H9 (cell line): Measurements from ENCODE around the gene ZNF133. TPM values are rescaled to one million over a fixed set of nuclear protein-coding genes. Genes with fewer than 3 reads are reported as not detected.

ENCODE experiments used
- DNase-seq: peaks from one replicate; pipeline ENCODE4 v3.0.0-alpha.2; 2017
- H2AFZ ChIP-seq: one replicate; pipeline ENCODE4 v1.6.1; 2013; ENCODE audit warnings: mild to moderate bottlenecking, low read length, control low read depth, moderate library complexity
- H2AK5ac ChIP-seq: 2 replicates; pipeline ENCODE4 v1.6.1; 2013; ENCODE audit warnings: low read length, control low read depth, mixed read lengths; ENCODE audit not compliant: insufficient read length
- H2BK120ac ChIP-seq: one replicate; pipeline ENCODE4 v1.6.1; 2013; ENCODE audit warnings: low read depth, mild to moderate bottlenecking, low read length, control low read depth, inconsistent platforms; ENCODE audit not compliant: poor library complexity, severe bottlenecking
- H2BK12ac ChIP-seq: 2 replicates; pipeline ENCODE4 v1.6.1; 2013; ENCODE audit warnings: low read length, control low read depth, mixed read lengths, low read depth; ENCODE audit not compliant: insufficient read length
- H2BK15ac ChIP-seq: 2 replicates; pipeline ENCODE4 v1.6.1; 2013; ENCODE audit warnings: low read depth, low read length, control low read depth
- H2BK20ac ChIP-seq: one replicate; pipeline ENCODE4 v1.6.1; 2013; ENCODE audit warnings: low read depth, mild to moderate bottlenecking, low read length, control low read depth, inconsistent platforms; ENCODE audit not compliant: poor library complexity, severe bottlenecking
- H2BK5ac ChIP-seq: 2 replicates; pipeline ENCODE4 v1.6.1; 2013; ENCODE audit warnings: low read length, control low read depth, mixed read lengths; ENCODE audit not compliant: insufficient read length
- H3K14ac ChIP-seq: 2 replicates; pipeline ENCODE4 v1.6.1; 2013; ENCODE audit warnings: low read length, control low read depth; ENCODE audit not compliant: insufficient read depth
- H3K18ac ChIP-seq: 2 replicates; pipeline ENCODE4 v1.6.1; 2013; ENCODE audit warnings: low read depth, mild to moderate bottlenecking, mixed read lengths, low read length, control low read depth; ENCODE audit not compliant: insufficient read length
- H3K23ac ChIP-seq: 2 replicates; pipeline ENCODE4 v1.6.1; 2013; ENCODE audit warnings: low read length, control low read depth, mixed read lengths, low read depth; ENCODE audit not compliant: insufficient read length
- H3K23me2 ChIP-seq: 2 replicates; pipeline ENCODE4 v1.6.1; 2013; ENCODE audit warnings: low read depth, mild to moderate bottlenecking, mixed read lengths, low read length, control low read depth; ENCODE audit not compliant: insufficient read length, poor library complexity, severe bottlenecking
- H3K27ac ChIP-seq: 2 replicates; pipeline ENCODE4 v1.5.1; 2013; ENCODE audit warnings: low read length, control low read depth, mixed read lengths, low read depth; ENCODE audit not compliant: insufficient read length
- H3K27me3 ChIP-seq: 2 replicates; pipeline ENCODE4 v1.6.1; 2013; ENCODE audit warnings: low read length, control low read depth, inconsistent platforms; ENCODE audit not compliant: insufficient read depth
- H3K4ac ChIP-seq: 2 replicates; pipeline ENCODE4 v1.6.1; 2013; ENCODE audit warnings: low read depth, mild to moderate bottlenecking, control low read depth, inconsistent platforms, low read length, moderate library complexity
- H3K4me1 ChIP-seq: 2 replicates; pipeline ENCODE4 v1.6.1; 2013; ENCODE audit warnings: low read length, control low read depth, inconsistent platforms; ENCODE audit not compliant: insufficient read depth
- H3K4me2 ChIP-seq: 2 replicates; pipeline ENCODE4 v1.6.1; 2013; ENCODE audit warnings: low read length, control low read depth, mixed read lengths; ENCODE audit not compliant: insufficient read length, insufficient read depth
- H3K56ac ChIP-seq: 2 replicates; pipeline ENCODE4 v1.6.1; 2013; ENCODE audit warnings: low read depth, mild to moderate bottlenecking, mixed read lengths, low read length, control low read depth; ENCODE audit not compliant: insufficient read length
- H3K79me1 ChIP-seq: 2 replicates; pipeline ENCODE4 v1.6.1; 2013; ENCODE audit warnings: low read depth, mild to moderate bottlenecking, moderate library complexity, low read length, control low read depth, inconsistent platforms; ENCODE audit not compliant: insufficient read depth, poor library complexity, severe bottlenecking
- H3K79me2 ChIP-seq: 2 replicates; pipeline ENCODE4 v1.6.1; 2013; ENCODE audit warnings: low read length, control low read depth, inconsistent platforms; ENCODE audit not compliant: insufficient read depth
- H3K9ac ChIP-seq: 2 replicates; pipeline ENCODE4 v1.6.1; 2013; ENCODE audit warnings: low read length, control low read depth, mixed read lengths; ENCODE audit not compliant: insufficient read length; ENCODE audit errors: extremely low read depth
- H3K9me3 ChIP-seq: one replicate; pipeline ENCODE4 v1.6.1; 2013; ENCODE audit warnings: low read depth, low read length, inconsistent platforms; ENCODE audit not compliant: control insufficient read depth
- H3T11ph ChIP-seq: one replicate; pipeline ENCODE4 v1.6.1; 2013; ENCODE audit warnings: mild to moderate bottlenecking, low read length, control low read depth, inconsistent platforms
- H4K20me1 ChIP-seq: one replicate; pipeline ENCODE4 v1.6.1; 2013; ENCODE audit not compliant: control insufficient read depth, insufficient read length, insufficient read depth
- H4K5ac ChIP-seq: 2 replicates; pipeline ENCODE4 v1.6.1; 2013; ENCODE audit warnings: low read depth, mild to moderate bottlenecking, mixed read lengths, low read length, control low read depth; ENCODE audit not compliant: insufficient read length
- H4K8ac ChIP-seq: replicated peaks from 2 replicates; pipeline ENCODE4 v1.6.1; 2013; ENCODE audit warnings: low read length, control low read depth, mixed read lengths, low read depth; ENCODE audit not compliant: insufficient read length
- H4K91ac ChIP-seq: 2 replicates; pipeline ENCODE4 v1.6.1; 2013; ENCODE audit warnings: low read depth, mild to moderate bottlenecking, moderate library complexity, mixed read lengths, low read length, control low read depth; ENCODE audit not compliant: insufficient read length
- H3K27ac Mint-ChIP-seq, 3 experiments: 2 replicates in 2 of 3; 3 replicates in 1 of 3; pipeline ENCODE4 v1.8.0; 2020 to 2021; ENCODE audit warnings: mixed read lengths in 3 of 3, mild to moderate bottlenecking in 1 of 3, moderate library complexity in 1 of 3
- H3K27me3 Mint-ChIP-seq: 2 replicates; pipeline ENCODE4 v1.8.0; 2021; ENCODE audit warnings: low read depth, mild to moderate bottlenecking, moderate library complexity, mixed read lengths
- H3K36me3 Mint-ChIP-seq, 3 experiments: 2 replicates in 2 of 3; 3 replicates in 1 of 3; pipeline ENCODE4 v1.8.0; 2020 to 2021; ENCODE audit warnings: low read depth in 3 of 3, mixed read lengths in 3 of 3; ENCODE audit not compliant: insufficient read depth in 1 of 3
- H3K4me1 Mint-ChIP-seq, 2 experiments: 2 replicates each; pipeline ENCODE4 v1.8.0; 2020; ENCODE audit warnings: mixed read lengths in 2 of 2
- H3K4me3 Mint-ChIP-seq, 2 experiments: 2 replicates in 1 of 2; 3 replicates in 1 of 2; pipeline ENCODE4 v1.8.0; 2020 to 2021; ENCODE audit warnings: mild to moderate bottlenecking in 2 of 2, mixed read lengths in 2 of 2, moderate library complexity in 1 of 2
- H3K9me3 Mint-ChIP-seq, 2 experiments: 2 replicates in 1 of 2; 3 replicates in 1 of 2; pipeline ENCODE4 v1.8.0; 2020; ENCODE audit warnings: mild to moderate bottlenecking in 2 of 2, mixed read lengths in 2 of 2, moderate library complexity in 1 of 2
- WGBS: extraction: QIAGEN DNeasy Blood & Tissue Kit; methylation state at CpG from one replicate; pipeline ENCODE4 v1.1.7; 2013; ENCODE audit warnings: missing lambda C conversion rate, low lambda C conversion rate, mixed read lengths; ENCODE audit not compliant: insufficient read length; ENCODE audit errors: extremely low coverage; 5-methylcytosine and 5-hydroxymethylcytosine counted together
- total RNA-seq: library from RNA; stranded (reverse); gene quantifications from 2 replicates; pipeline ENCODE4 v1.2.1, GENCODE V29; 2021
- TF ChIP-seq, protein P1 (sequence below): fragments of 200-600 bp; sonication (generic); conservative IDR thresholded peaks from 3 replicates; pipeline ENCODE4 v1.8.0; 2021; ENCODE audit warnings: antibody characterized with exemption, mild to moderate bottlenecking

ZNF133 gene
- total RNA-seq, 1 experiment from 2014 or later = 11.0 TPM

DNA sequence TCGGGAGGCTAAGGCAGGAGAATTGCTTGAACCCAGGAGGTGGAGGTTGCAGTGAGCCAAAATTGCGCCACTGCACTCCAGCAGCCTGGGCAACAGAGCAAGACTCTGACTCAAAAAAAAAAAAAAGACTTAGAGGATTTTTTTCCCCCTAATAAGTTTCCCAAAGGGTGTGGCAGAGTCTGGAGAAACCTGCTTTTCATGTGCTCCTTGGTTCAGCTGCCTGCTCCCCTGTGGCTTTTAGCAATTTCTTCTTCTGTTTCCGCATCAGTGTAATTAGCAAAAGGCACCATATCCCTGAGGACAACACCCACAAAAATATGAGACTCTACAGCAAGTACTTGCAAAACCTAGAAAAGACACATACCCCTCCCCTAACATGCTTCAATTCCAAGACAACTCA, 28.6 kb upstream of the ZNF133 start:
- H4K91ac ChIP-seq = no peak overlapping the region
- Mint-ChIP-seq H3K27ac (no peak overlapping the region), H3K4me1 (peaks cover 0 to 2% of the 10 kb centered on the region in 2 experiments; a peak in 1 of 4 replicates)

More for the DNA sequence above, 28.6 kb upstream of the ZNF133 start:
- H2BK120ac ChIP-seq = no peak overlapping the region
- H3K4me1 ChIP-seq = no peaks in the 10 kb centered on the region
- no peak overlapping the region for H2AFZ ChIP-seq
- H3K79me2 ChIP-seq = no peaks in the 10 kb centered on the region
- H3K56ac ChIP-seq = no peak overlapping the region
- no peak overlapping the region for H3K4me2 ChIP-seq
- H3K9ac ChIP-seq = no peak overlapping the region
- H3K18ac ChIP-seq = no peak overlapping the region
- H2BK20ac ChIP-seq = no peak overlapping the region
- no peak overlapping the region for H3K4ac ChIP-seq
- Mint-ChIP-seq H3K4me3 (no peak overlapping the region), H3K36me3 (no peaks in the 10 kb centered on the region), H3K27me3 (peaks cover 2% of the 10 kb centered on the region; the same call in 1 of the 2 replicates), H3K9me3 (no peaks in the 10 kb centered on the region)
- H3K27me3 ChIP-seq = no peaks in the 10 kb centered on the region
- H2BK5ac ChIP-seq = no peak overlapping the region
- H3K79me1 ChIP-seq = no peaks in the 10 kb centered on the region
- no peaks in the 10 kb centered on the region for H4K20me1 ChIP-seq
- WGBS = no CpG with 5 or more reads among the region's 3 CpGs
- no peak overlapping the region for H4K8ac ChIP-seq
- no peak overlapping the region for H4K5ac ChIP-seq
- H3K9me3 ChIP-seq = no peaks in the 10 kb centered on the region
- H3K27ac ChIP-seq = no peak overlapping the region
- no peak for DNase-seq
- H2BK15ac ChIP-seq = no peak overlapping the region
- H2BK12ac ChIP-seq = no peak overlapping the region
- H3K23me2 ChIP-seq = no peaks in the 10 kb centered on the region
- TF ChIP-seq, protein P1, sequence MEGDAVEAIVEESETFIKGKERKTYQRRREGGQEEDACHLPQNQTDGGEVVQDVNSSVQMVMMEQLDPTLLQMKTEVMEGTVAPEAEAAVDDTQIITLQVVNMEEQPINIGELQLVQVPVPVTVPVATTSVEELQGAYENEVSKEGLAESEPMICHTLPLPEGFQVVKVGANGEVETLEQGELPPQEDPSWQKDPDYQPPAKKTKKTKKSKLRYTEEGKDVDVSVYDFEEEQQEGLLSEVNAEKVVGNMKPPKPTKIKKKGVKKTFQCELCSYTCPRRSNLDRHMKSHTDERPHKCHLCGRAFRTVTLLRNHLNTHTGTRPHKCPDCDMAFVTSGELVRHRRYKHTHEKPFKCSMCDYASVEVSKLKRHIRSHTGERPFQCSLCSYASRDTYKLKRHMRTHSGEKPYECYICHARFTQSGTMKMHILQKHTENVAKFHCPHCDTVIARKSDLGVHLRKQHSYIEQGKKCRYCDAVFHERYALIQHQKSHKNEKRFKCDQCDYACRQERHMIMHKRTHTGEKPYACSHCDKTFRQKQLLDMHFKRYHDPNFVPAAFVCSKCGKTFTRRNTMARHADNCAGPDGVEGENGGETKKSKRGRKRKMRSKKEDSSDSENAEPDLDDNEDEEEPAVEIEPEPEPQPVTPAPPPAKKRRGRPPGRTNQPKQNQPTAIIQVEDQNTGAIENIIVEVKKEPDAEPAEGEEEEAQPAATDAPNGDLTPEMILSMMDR = no peak
- H2AK5ac ChIP-seq = no peak overlapping the region
- H3K23ac ChIP-seq = no peak overlapping the region
- H3K14ac ChIP-seq = no peak overlapping the region
- H3T11ph ChIP-seq = no peak overlapping the region
